ENCODE results near the gene DMD. TPM values are rescaled to one million over a fixed set of nuclear protein-coding genes. Genes with fewer than 3 reads are reported as not detected.

Gene DMD
- total and polyA plus RNA-seq, 2 experiments from 2014 or later: 1.5 to 2.0 TPM

DNA sequence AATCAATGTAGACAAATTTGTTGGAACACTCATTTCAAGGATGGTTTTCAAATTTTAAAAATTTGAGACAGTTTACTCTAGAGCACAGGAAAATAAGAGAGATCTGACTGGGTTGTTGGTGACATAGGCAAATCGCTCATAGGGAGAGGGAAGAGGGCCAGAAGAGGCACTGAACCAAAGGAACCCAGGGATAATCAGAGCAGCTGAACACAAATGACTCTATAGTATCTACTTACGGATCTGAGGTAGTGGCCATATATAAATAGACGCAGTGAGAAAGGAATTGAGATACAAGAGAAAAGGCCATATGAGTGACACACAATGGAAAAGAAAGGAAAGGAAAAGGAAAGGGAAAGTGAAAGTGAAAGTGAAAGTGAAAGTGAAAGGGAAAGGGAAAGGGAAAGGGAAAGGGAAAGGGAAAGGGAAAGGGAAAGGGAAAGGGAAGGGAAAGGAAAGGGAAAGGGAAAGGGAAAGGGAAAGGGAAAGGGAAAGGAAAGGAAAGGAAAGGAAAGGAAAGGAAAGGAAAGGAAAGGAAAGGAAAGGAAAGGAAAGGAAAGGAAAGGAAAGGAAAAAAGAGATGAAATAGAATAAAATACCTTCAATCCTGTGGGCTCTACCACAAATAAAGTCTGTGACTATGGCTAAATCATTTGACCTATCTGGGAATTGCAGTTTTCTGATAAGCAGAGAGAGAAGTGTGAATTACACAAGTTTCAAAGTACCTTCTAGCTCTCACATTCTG is 759.2 kb downstream of the DMD start:
- no peaks in the 10 kb centered on the region for H3F3A ChIP-seq (ENCODE audit: insufficient read depth)
- H3K79me2 ChIP-seq (ENCODE audit: insufficient read depth): no peaks in the 10 kb centered on the region
- in situ Hi-C loops (cut with MboI): no loop called here
- H3K9ac ChIP-seq: no peak overlapping the region
- H3K4me2 ChIP-seq (ENCODE audit: unreplicated experiment): no peak overlapping the region
- TF ChIP-seq EZH2 (IDR thresholded peaks at IDR 0.05; ENCODE audit: insufficient read depth, poor library complexity, severe bottlenecking): no peak
- no peak for TF ChIP-seq EZH2phosphoT487 (IDR thresholded peaks at IDR 0.05; ENCODE audit: insufficient read depth, low read depth)
- no peak overlapping the region for H3K4me3 ChIP-seq
- H3K9me2 ChIP-seq (ENCODE audit: insufficient read depth): no peaks in the 10 kb centered on the region
- no peak for DNase-seq
- no peak overlapping the region for H2AFZ ChIP-seq
- H3K36me3 ChIP-seq (ENCODE audit: low read depth): no peaks in the 10 kb centered on the region
- no peaks in the 10 kb centered on the region for H4K20me1 ChIP-seq (ENCODE audit: insufficient read depth)
- no peak overlapping the region for H3K27ac ChIP-seq
- H3K4me1 ChIP-seq (ENCODE audit: insufficient read depth): no peaks in the 10 kb centered on the region
- no peaks in the 10 kb centered on the region for H3K27me3 ChIP-seq (replicated peaks; ENCODE audit: insufficient read depth)
- WGBS, 2 experiments (ENCODE audit: low coverage in 1 of 2, low lambda C conversion rate in 2 of 2, missing lambda C conversion rate in 2 of 2): 31 to 39% methylated on average over 3 of the region's 3 CpGs
- H3K9me3 ChIP-seq (ENCODE audit: low read depth): no peaks in the 10 kb centered on the region

- Histone ChIP-seq H4K20me1 (ENCODE audit: insufficient read depth) (no peaks in the 10 kb centered on the region), H3F3A (ENCODE audit: insufficient read depth) (no peaks in the 10 kb centered on the region), H3K9me2 (ENCODE audit: insufficient read depth) (no peaks in the 10 kb centered on the region), H3K9me3 (ENCODE audit: low read depth) (no peaks in the 10 kb centered on the region), H3K27ac (no peak overlapping the region), H3K9ac (no peak overlapping the region), H3K4me2 (ENCODE audit: unreplicated experiment) (no peak overlapping the region), H2AFZ (no peak overlapping the region), H3K36me3 (ENCODE audit: low read depth) (no peaks in the 10 kb centered on the region), H3K4me1 (ENCODE audit: insufficient read depth) (no peaks in the 10 kb centered on the region), H3K79me2 (ENCODE audit: insufficient read depth) (no peaks in the 10 kb centered on the region), H3K27me3 (replicated peaks; ENCODE audit: insufficient read depth) (no peaks in the 10 kb centered on the region), H3K4me3 (no peak overlapping the region)
- in situ Hi-C loops (cut with MboI): no loop called here
- no peak for DNase-seq
- no peak for TF ChIP-seq EZH2phosphoT487 (IDR thresholded peaks at IDR 0.05; ENCODE audit: insufficient read depth, low read depth)
- 4 to 11% methylated on average over 2 of the region's 2 CpGs for WGBS, 2 experiments (ENCODE audit: low coverage in 1 of 2, low lambda C conversion rate in 2 of 2, missing lambda C conversion rate in 2 of 2)
These were observed 762.4 kb downstream of the DMD start for GRCh38 chrX:32448945-32449344.

DNA sequence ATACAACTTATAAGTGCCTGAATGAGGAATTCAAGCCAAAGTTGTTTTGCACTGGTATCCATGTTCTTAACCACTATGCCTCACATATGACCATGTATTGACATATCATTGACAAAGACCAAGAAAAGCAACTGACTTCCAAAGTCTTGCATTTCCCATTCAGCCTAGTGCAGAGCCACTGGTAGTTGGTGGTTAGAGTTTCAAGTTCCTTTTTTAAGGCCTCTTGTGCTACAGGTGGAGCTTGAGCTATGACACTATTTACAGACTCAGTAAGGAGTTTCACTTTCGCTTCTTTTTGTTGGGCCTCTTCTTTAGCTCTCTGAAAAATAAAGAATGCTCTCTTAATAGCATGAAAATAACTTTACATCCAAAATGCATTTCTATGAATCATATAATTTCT is 763.0 kb downstream of the DMD start:
- no peaks in the 10 kb centered on the region for H4K20me1 ChIP-seq (ENCODE audit: insufficient read depth)
- H3K9me3 ChIP-seq (ENCODE audit: low read depth): no peaks in the 10 kb centered on the region
- 10 to 57% methylated on average over 1 of the region's 1 CpG for WGBS, 2 experiments (ENCODE audit: low coverage in 1 of 2, low lambda C conversion rate in 2 of 2, missing lambda C conversion rate in 2 of 2)
- no peak overlapping the region for H3K9ac ChIP-seq
- in situ Hi-C loops (cut with MboI): no loop called here
- H3K79me2 ChIP-seq (ENCODE audit: insufficient read depth): no peaks in the 10 kb centered on the region
- H3K4me3 ChIP-seq: no peak overlapping the region
- H3K27me3 ChIP-seq (replicated peaks; ENCODE audit: insufficient read depth): no peaks in the 10 kb centered on the region
- no peak overlapping the region for H2AFZ ChIP-seq
- H3K4me2 ChIP-seq (ENCODE audit: unreplicated experiment): no peak overlapping the region
- H3K4me1 ChIP-seq (ENCODE audit: insufficient read depth): no peaks in the 10 kb centered on the region
- H3K36me3 ChIP-seq (ENCODE audit: low read depth): no peaks in the 10 kb centered on the region
- no peaks in the 10 kb centered on the region for H3K9me2 ChIP-seq (ENCODE audit: insufficient read depth)
- DNase-seq: no peak
- H3F3A ChIP-seq (ENCODE audit: insufficient read depth): no peaks in the 10 kb centered on the region
- H3K27ac ChIP-seq: no peak overlapping the region
- TF ChIP-seq EZH2phosphoT487 (IDR thresholded peaks at IDR 0.05; ENCODE audit: insufficient read depth, low read depth) (no peak), EZH2 (IDR thresholded peaks at IDR 0.05; ENCODE audit: insufficient read depth, poor library complexity, severe bottlenecking) (no peak)

- Histone ChIP-seq H3F3A (ENCODE audit: insufficient read depth) (no peaks in the 10 kb centered on the region), H3K4me1 (ENCODE audit: insufficient read depth) (no peaks in the 10 kb centered on the region), H3K9me3 (ENCODE audit: low read depth) (no peaks in the 10 kb centered on the region), H3K4me2 (ENCODE audit: unreplicated experiment) (no peak overlapping the region), H3K4me3 (no peak overlapping the region), H3K27me3 (replicated peaks; ENCODE audit: insufficient read depth) (no peaks in the 10 kb centered on the region), H3K27ac (no peak overlapping the region), H2AFZ (no peak overlapping the region), H3K36me3 (ENCODE audit: low read depth) (no peaks in the 10 kb centered on the region), H3K79me2 (ENCODE audit: insufficient read depth) (no peaks in the 10 kb centered on the region), H4K20me1 (ENCODE audit: insufficient read depth) (no peaks in the 10 kb centered on the region), H3K9ac (no peak overlapping the region), H3K9me2 (ENCODE audit: insufficient read depth) (no peaks in the 10 kb centered on the region)
- WGBS, 2 experiments (ENCODE audit: low coverage in 1 of 2, low lambda C conversion rate in 2 of 2, missing lambda C conversion rate in 2 of 2): 16 to 42% methylated on average over 1 of the region's 1 CpG
- TF ChIP-seq EZH2phosphoT487 (IDR thresholded peaks at IDR 0.05; ENCODE audit: insufficient read depth, low read depth): no peak
- TF ChIP-seq EZH2 (IDR thresholded peaks at IDR 0.05; ENCODE audit: insufficient read depth, poor library complexity, severe bottlenecking): no peak
- no peak for DNase-seq
- in situ Hi-C loops (cut with MboI): no loop called here
These were observed 763.7 kb downstream of the DMD start for GRCh38 chrX:32447640-32448039.

Data from GM23248 (cell line).